CD4-positive, CD25-positive, alpha-beta regulatory T cell (primary cell): ENCODE results near the gene RPH3AL. TPM values are rescaled to one million over a fixed set of nuclear protein-coding genes. Genes with fewer than 3 reads are reported as not detected.
"Not testable (repeated sequence)": the region's sequence is repeated elsewhere in the genome, so short reads cannot be mapped to it uniquely, and the experiment has no call there.

Experiments
- ATAC-seq, 2 donors: fragments of 150-1000 bp; cut with Tn5 transposase; one replicate each; pipeline ENCODE4 v1.10.0; 2021; ENCODE audit warnings: low read depth in 2 of 2, moderate number of reproducible peaks in 2 of 2, moderate library complexity in 1 of 2
- DNase-seq, 3 donors: peaks; one replicate each; pipeline versions ENCODE4 v3.0.0 to v3.0.0-alpha.2; 2012 to 2022; ENCODE audit warnings: mixed read lengths in 1 of 3
- H3K27ac ChIP-seq: one replicate; pipeline ENCODE4 v1.7.0; 2013; ENCODE audit warnings: mild to moderate bottlenecking, low read length; ENCODE audit not compliant: insufficient read depth, poor library complexity, severe bottlenecking
- H3K27me3 ChIP-seq: one replicate; pipeline ENCODE4 v1.7.0; 2013; ENCODE audit warnings: low read length; ENCODE audit not compliant: control insufficient read depth, insufficient read depth
- H3K36me3 ChIP-seq: one replicate; pipeline ENCODE4 v1.7.0; 2013; ENCODE audit warnings: mild to moderate bottlenecking, low read length, moderate library complexity; ENCODE audit not compliant: control insufficient read depth, insufficient read depth
- H3K4me1 ChIP-seq: 2 replicates; pipeline ENCODE4 v1.7.0; 2013; ENCODE audit warnings: mild to moderate bottlenecking, low read length; ENCODE audit not compliant: insufficient read depth, control insufficient read depth, poor library complexity, severe bottlenecking
- H3K4me3 ChIP-seq: one replicate; pipeline ENCODE4 v1.7.0; 2013; ENCODE audit warnings: low read depth, mild to moderate bottlenecking, low read length, moderate library complexity
- H3K9me3 ChIP-seq, 2 experiments: 1 replicate in 1 of 2; 2 replicates in 1 of 2; pipeline ENCODE4 v1.7.0; 2013; ENCODE audit warnings: low read length in 2 of 2, mild to moderate bottlenecking in 1 of 2, moderate library complexity in 1 of 2; ENCODE audit not compliant: control insufficient read depth in 2 of 2
- H3K27ac Mint-ChIP-seq, 3 donors: one replicate each; pipeline ENCODE4 v1.8.0; 2020 to 2022; ENCODE audit warnings: mild to moderate bottlenecking in 3 of 3, mixed read lengths in 3 of 3, moderate library complexity in 2 of 3
- H3K27me3 Mint-ChIP-seq: one replicate; pipeline ENCODE4 v1.8.0; 2022; ENCODE audit warnings: mild to moderate bottlenecking, mixed read lengths
- H3K36me3 Mint-ChIP-seq: one replicate; pipeline ENCODE4 v1.8.0; 2020; ENCODE audit warnings: mixed read lengths
- H3K4me1 Mint-ChIP-seq, 4 donors: one replicate each; pipeline ENCODE4 v1.8.0; 2020 to 2022; ENCODE audit warnings: mixed read lengths in 4 of 4, mild to moderate bottlenecking in 1 of 4
- H3K4me3 Mint-ChIP-seq, 4 donors: one replicate each; pipeline ENCODE4 v1.8.0; 2020 to 2022; ENCODE audit warnings: mild to moderate bottlenecking in 4 of 4, mixed read lengths in 4 of 4, moderate library complexity in 3 of 4
- H3K9me3 Mint-ChIP-seq, 7 donors: one replicate each; pipeline ENCODE4 v1.8.0; 2020 to 2022; ENCODE audit warnings: mixed read lengths in 7 of 7, mild to moderate bottlenecking in 3 of 7, moderate library complexity in 2 of 7
- polyA plus RNA-seq, 4 donors: library from polyadenylated mRNA; unstranded; fragments of 300-500 nt; fragmentation: Illumina TruSeq; gene quantifications; one replicate each; pipeline ENCODE4 v1.2.3, GENCODE V29; 2021
- total RNA-seq: library from RNA; stranded (reverse); gene quantifications from one replicate; pipeline ENCODE4 v1.2.3, GENCODE V29; 2022

Gene RPH3AL
- total and polyA plus RNA-seq, 5 donors from 2014 or later, result 0.65 to 5.6 (median 3.0) TPM

DNA sequence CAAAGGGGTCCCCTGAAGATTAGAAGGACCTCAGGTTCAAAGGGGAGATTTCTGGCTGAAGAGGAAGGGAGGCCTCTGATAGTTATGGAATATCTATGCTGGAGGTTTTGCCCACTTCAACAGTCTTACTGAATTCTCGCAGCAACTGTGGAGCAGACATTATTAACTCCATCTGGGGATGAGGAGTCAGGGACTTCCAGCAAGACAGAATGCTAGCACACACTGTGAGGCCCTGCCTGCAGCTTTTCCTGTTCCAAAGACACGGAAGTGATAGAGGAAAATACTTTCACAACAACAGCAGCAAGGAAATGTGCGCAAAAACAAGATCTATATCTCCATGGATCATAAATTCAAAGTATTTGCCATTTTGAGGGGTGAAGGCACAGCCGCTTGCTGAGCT, 72.8 kb downstream of the RPH3AL start:
- no peaks in the 10 kb centered on the region for H3K9me3 Mint-ChIP-seq
- no peak for DNase-seq
- no peaks in the 10 kb centered on the region for H3K36me3 Mint-ChIP-seq

DNA sequence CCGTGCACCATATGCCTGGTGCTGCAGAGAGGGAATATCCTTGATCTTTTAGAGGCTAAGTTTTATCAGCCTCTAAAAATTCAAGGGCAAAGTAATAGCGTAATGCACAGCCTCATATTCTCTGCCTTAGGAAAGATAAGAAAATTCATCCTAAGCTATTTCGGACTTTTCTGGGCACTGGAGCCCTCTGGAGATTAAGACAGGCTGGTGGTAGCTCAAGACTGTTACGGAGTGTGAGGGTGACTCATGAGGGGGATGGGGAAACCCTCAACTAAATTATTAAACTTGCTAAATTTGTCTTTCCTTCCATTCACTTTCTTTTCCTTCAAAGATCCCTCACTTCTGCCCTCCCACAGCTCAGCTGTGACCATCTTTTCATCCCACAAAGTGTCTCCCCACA, 73.3 kb downstream of the RPH3AL start:
- peaks cover 6% of the 10 kb centered on the region for H3K27me3 Mint-ChIP-seq
- no peak for DNase-seq

More for the DNA sequence above, 72.8 kb downstream of the RPH3AL start:
- Histone ChIP-seq H3K4me1 (no peaks in the 10 kb centered on the region), H3K9me3 (no peaks in the 10 kb centered on the region), H3K27me3 (no peaks in the 10 kb centered on the region), H3K36me3 (no peaks in the 10 kb centered on the region), H3K27ac (no peak overlapping the region), H3K4me3 (no peak overlapping the region)
- H3K4me1 Mint-ChIP-seq, result no peaks in the 10 kb centered on the region
- H3K27ac Mint-ChIP-seq, result no peak overlapping the region
- H3K27me3 Mint-ChIP-seq, result peaks cover 6% of the 10 kb centered on the region
- peak overlapping the region in 1 of 4 donors; percentile 92 for H3K4me3 Mint-ChIP-seq
- no peak for ATAC-seq

DNA sequence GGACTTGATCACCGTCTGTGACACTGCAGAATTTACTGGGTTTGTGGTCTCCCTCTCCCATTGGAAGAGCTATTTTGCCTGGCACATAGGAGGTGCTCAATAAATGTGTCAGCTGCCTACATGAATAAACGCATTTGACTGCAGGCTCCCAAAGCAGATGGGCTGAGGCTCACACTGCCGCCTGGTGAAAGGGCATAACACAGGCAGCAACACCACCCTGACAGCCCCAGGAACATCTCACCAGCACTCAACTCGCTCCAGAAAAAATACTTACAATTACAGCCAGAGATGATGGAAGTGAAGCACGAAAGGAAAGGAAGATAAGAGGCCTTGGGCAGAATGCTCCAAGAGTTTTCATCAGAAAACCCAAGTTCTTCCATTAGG, 73.9 kb downstream of the RPH3AL start:
- no peaks in the 10 kb centered on the region for H3K4me1 Mint-ChIP-seq
- Histone ChIP-seq H3K27me3 (no peaks in the 10 kb centered on the region), H3K36me3 (no peaks in the 10 kb centered on the region), H3K9me3 (no peaks in the 10 kb centered on the region), H3K4me3 (no peak overlapping the region), H3K27ac (no peak overlapping the region), H3K4me1 (no peaks in the 10 kb centered on the region)
- no peak overlapping the region for H3K4me3 Mint-ChIP-seq
- H3K27me3 Mint-ChIP-seq, result peaks cover 6% of the 10 kb centered on the region
- H3K36me3 Mint-ChIP-seq, result no peaks in the 10 kb centered on the region
- no peaks in the 10 kb centered on the region for H3K9me3 Mint-ChIP-seq
- H3K27ac Mint-ChIP-seq, result no peak overlapping the region
- ATAC-seq (no peak), DNase-seq (no peak)

More for the DNA sequence above, 73.3 kb downstream of the RPH3AL start:
- Mint-ChIP-seq H3K4me3 (no peak overlapping the region), H3K4me1 (no peaks in the 10 kb centered on the region), H3K36me3 (no peaks in the 10 kb centered on the region), H3K27ac (no peak overlapping the region), H3K9me3 (no peaks in the 10 kb centered on the region)
- H3K4me3 ChIP-seq, result no peak overlapping the region
- no peaks in the 10 kb centered on the region for H3K27me3 ChIP-seq
- H3K4me1 ChIP-seq, result no peaks in the 10 kb centered on the region
- ATAC-seq, result no peak
- no peaks in the 10 kb centered on the region for H3K36me3 ChIP-seq
- H3K9me3 ChIP-seq, result no peaks in the 10 kb centered on the region
- no peak overlapping the region for H3K27ac ChIP-seq

DNA sequence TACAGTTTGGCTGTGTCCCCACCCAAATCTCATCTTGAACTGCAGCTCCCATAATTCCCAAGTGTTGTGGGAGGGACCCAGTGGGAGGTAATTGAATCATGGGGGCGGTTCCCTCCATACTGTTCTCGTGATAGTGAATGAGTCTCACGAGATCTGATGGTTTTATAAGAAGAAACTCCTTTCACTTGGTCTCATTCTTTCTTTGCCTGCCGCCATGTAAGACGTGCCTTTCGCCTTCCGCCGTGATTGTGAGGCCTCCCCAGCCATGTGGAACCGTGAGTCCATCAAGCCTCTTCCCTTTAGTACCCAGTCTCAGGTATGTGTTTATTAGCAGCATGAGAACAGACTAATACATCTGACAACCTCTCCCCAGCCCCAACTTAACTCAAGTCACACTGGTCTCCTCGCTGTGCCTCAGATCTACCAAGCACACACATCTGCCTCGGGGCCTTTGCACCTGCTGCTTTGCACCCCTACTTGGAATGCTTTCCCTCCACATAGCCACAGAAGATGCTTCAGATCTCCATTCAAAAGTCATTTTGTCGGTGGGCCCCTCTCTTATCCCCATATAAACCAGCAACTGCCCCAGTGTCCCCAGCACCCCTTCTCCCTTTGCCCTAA, 74.4 kb downstream of the RPH3AL start:
- Histone ChIP-seq H3K9me3 (no peaks in the 10 kb centered on the region), H3K27me3 (no peaks in the 10 kb centered on the region), H3K4me1 (no peaks in the 10 kb centered on the region), H3K4me3 (no peak overlapping the region), H3K27ac (no peak overlapping the region), H3K36me3 (no peaks in the 10 kb centered on the region)
- no peaks in the 10 kb centered on the region for H3K4me1 Mint-ChIP-seq
- H3K27ac Mint-ChIP-seq, result no peak overlapping the region
- no peaks in the 10 kb centered on the region for H3K9me3 Mint-ChIP-seq
- DNase-seq (no peak), ATAC-seq (no peak)
- H3K4me3 Mint-ChIP-seq, result no peak overlapping the region
- H3K27me3 Mint-ChIP-seq, result peaks cover 6% of the 10 kb centered on the region
- H3K36me3 Mint-ChIP-seq, result no peaks in the 10 kb centered on the region

DNA sequence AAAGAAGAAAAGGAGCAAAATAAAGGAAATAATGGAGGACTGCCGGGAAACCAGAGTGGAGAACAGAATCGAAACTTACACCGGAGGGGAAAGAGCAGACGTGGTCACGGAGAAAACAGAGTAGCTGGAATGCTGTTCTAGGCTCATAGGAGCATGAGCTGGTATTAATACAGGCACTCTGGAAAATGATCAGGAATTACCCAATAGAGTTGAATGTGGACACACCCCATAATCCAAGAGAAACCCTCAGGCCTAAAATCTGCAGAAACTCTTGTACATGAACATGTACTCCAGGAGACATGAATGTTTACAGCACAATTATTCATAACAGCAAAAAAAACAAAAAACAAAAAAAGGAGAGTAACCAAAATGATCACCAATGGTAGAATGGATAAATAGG, 77.7 kb downstream of the RPH3AL start:
- peaks cover 0 to 2% (median 0%) of the 10 kb centered on the region in 7 donors for H3K9me3 Mint-ChIP-seq
- ATAC-seq, result no peak
- Histone ChIP-seq H3K4me1 (no peaks in the 10 kb centered on the region), H3K9me3 (no peaks in the 10 kb centered on the region), H3K4me3 (no peak overlapping the region), H3K27me3 (no peaks in the 10 kb centered on the region), H3K36me3 (no peaks in the 10 kb centered on the region), H3K27ac (no peak overlapping the region)
- H3K27me3 Mint-ChIP-seq, result peaks cover 5% of the 10 kb centered on the region
- no peak overlapping the region for H3K4me3 Mint-ChIP-seq
- H3K36me3 Mint-ChIP-seq, result no peaks in the 10 kb centered on the region
- no peak overlapping the region for H3K27ac Mint-ChIP-seq
- DNase-seq, result no peak
- no peaks in the 10 kb centered on the region for H3K4me1 Mint-ChIP-seq

DNA sequence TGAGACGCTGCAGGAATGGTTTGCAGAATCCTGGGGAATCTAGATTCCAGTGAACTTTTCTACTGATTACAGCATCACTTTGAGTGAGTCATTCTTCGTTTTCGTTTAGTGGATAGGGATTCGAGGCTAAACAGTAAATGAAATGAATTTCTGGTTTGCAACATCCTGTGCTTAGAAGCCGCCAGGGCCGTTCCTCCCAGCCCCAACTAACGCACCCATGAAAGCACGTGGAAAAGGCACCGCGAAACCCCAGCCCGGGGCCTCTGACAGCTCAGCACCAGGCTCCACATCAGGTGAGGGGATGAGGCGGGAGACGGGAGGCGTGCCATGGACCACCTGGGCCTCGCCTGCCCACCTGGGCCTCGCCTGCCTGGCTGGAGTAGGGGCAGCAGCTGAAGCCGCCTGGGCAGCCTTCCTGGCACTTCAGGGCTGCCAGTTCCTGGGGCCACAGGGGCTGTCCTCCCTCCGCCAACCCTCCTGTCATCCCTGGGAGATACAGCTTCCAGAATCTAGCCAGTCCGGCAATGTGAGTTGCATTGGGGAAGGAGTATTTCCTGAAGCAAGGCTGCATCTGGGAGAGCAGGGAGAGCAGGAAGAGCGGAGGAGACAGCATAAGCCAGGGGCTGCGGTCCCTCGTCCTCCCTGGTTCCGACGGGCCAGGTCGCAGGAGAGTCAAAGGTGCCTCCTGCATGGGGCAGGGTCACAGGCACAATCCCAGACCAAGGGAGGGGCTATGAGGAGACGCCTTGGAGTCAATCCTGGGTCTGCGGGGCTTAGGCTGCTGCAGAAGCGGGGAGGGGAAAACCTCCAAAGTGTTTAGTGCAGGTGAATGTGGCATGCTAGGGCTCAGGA, 78.4 kb downstream of the RPH3AL start:
- Histone ChIP-seq H3K4me1 (no peaks in the 10 kb centered on the region), H3K36me3 (no peaks in the 10 kb centered on the region), H3K4me3 (no peak overlapping the region), H3K27me3 (no peaks in the 10 kb centered on the region), H3K27ac (no peak overlapping the region), H3K9me3 (no peaks in the 10 kb centered on the region)
- Mint-ChIP-seq H3K4me1 (no peaks in the 10 kb centered on the region), H3K4me3 (no peak overlapping the region), H3K27me3 (peaks cover 5% of the 10 kb centered on the region), H3K27ac (no peak overlapping the region), H3K9me3 (peaks cover 0 to 2% (median 0%) of the 10 kb centered on the region in 7 donors), H3K36me3 (no peaks in the 10 kb centered on the region)
- ATAC-seq (no peak), DNase-seq (no peak)

DNA sequence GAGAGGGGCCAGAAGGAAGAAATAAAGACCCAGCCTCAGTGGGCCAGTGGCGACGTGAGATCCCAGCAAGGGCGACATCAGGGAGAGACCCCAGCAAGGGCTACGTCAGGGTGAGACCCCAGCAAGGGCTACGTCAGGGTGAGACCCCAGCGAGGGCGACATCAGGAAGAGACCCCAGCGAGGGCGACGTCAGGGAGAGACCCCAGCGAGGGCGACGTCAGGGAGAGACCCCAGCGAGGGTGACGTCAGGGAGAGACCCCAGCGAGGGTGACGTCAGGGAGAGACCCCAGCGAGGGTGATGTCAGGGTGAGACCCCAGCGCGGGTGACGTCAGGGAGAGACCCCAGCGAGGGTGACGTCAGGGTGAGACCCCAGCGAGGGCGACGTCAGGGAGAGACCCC, 79.8 kb downstream of the RPH3AL start:
- not testable (repeated sequence) for H3K4me1 Mint-ChIP-seq, H3K27me3 Mint-ChIP-seq, H3K27me3 ChIP-seq, H3K4me1 ChIP-seq, H3K27ac ChIP-seq, H3K9me3 Mint-ChIP-seq, DNase-seq, H3K27ac Mint-ChIP-seq, H3K36me3 ChIP-seq, H3K4me3 Mint-ChIP-seq, H3K9me3 ChIP-seq, H3K4me3 ChIP-seq, ATAC-seq, H3K36me3 Mint-ChIP-seq
